ENCODE measurements around the gene MC1R.
A peak's percentile ranks its signal among the peaks of the same experiment; 100 is the strongest.
"Not testable (repeated sequence)": the region's sequence is repeated elsewhere in the genome, so short reads cannot be mapped to it uniquely, and the experiment has no call there.

The MC1R gene

DNA sequence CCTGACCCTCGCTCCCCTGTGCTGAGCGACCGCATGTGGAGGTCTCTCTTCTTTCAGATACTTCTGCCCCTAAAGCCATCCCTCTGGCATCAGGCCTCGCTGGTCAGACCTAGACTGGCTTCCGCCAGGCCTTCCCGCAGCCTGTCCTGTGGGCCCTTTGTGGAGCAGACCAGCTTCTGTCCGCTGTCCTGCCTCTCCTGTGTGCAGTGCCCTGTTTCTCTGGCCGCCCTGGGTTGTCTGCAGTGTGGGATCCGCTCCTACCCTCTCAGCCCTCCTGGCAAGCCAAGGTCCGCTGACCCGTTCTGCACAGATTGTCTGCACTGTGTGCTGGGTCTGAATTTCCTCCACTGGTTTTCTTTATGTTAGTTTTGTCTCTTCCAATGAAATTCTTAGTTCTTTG lies 21.5 kb upstream of the MC1R start:
- no peak for DNase-seq

DNA sequence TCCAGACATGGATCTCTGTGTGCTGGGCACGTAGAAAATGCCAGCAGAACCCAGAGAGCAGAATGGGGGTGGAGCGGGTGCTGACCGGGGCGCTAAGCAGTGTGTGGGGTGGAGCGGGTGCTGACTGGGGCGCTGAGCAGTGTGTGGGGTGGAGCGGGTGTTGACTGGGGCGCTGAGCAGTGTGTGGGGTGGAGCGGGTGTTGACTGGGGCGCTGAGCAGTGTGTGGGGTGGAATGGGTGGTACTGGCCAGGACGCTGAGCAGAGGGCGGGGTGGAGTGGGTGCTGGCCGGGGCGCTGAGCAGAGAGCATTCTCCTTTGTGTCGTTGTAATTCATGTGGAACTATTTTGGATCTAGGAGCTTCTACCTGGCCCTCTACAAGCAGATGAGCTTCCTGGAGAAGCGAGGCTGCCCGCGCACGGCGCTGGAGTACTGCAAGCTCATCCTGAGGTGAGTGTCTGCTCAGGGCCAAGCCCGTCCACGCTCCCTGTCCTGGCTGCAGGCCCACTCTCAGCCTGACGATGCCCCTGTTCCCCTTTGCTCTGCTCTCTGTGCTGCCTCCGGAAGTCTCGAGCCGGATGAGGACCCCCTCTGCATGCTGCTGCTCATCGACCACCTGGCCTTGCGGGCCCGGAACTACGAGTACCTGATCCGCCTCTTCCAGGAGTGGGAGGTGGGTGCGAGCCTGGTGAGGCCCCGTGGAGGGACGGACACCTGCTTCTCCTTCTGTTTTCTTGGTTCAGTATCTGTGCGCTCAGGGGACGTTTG lies 20.3 kb upstream of the MC1R start:
- DNase-seq: no peak

DNA sequence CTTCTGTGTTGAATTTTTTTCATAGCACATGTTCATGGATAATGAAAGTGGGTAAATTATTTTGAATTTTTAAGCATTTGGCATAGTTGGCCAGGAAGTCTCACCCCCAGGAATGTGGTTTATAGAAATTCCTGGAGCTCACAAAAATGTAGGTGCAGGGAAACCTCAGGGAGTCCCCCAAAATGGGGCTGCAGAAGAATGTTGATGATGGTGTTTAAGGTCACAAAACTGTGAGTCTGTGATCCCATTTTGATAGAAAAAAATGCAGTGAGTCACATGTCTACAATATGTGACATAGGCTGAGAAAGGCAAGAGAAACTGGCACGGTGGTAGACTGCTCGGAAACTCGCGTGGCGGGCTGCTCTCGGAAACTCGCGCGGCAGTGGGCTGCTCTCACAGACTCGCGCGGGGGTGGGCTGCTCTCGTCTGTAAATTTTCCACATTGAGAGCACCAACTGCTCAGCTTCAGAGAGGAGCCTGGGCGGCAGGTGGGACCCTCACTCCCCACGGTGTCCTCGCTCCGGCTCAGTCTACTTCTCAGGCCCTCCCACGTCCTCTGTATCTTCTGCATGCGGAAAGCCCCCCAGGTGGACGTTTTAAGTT lies 18.7 kb upstream of the MC1R start:
- DNase-seq: no peak

DNA sequence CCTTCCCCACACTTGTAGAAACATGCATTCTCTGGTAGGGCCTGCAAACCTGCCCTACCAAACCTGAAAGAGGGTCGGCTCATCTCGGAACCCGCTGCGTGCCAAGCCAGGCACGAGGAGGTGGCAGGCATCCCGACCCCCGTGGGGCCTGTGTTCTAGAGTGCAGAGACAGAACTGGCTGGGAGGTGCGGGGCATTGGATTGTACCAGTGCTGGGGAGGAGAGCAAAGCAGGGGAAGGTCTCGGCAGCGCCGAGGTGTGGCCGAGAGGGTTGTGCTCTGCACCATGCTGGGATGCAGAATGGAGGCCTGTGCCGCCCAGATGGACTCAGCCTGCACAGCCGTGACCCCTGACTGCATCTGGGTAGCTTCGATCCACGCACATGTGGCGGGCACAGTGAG lies 17.8 kb upstream of the MC1R start:
- no peak for DNase-seq

DNA sequence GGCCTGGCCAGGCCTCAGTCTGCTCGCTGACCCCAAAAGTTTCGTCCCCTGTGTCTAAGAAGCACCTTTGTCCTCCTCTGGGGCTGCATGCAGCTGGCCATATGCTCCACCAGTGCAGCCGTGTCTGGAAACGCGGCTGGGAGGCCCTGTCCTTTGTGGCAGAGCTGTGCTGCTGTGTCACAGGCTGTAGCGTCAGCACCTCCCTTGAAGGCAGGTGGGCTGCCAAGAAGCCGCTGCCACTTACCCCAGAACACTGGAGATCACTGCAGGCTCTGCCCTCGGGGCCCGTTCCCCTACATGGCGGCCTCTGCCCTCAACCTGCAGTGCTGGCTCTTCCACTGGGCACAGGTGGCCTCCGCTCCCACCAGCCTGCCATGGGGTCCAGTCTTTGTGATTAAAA lies 15.7 kb upstream of the MC1R start:
- DNase-seq: no peak

DNA sequence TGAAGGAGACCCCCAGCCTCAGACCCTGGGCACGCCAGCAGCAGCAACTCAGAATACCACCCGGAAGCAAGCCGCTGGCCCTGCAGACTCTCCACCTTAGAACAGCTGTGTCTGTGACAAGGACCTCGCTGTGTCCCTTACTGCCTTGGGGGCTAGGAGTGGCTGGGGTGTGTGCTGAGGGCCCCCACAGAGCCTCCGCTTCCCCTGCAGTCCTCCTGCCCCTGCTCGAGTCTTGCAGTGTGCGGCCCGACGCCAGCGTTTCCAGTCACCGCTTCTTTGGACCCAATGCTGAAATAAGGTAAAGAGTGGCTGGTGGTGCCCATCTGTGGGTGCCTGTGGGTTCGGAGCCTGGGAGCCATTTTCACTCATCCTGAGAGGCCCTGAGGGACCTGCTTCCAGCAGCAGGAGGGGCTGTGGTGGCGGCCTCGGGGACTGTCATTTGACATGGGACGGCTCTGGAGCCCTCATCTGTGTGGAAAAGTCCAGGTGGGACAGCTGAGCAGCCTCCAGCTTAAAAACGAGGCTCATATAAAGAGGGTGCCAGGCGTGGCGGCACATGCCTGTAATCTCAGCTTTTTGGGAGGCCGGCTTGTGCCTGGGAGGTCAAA lies 14.7 kb upstream of the MC1R start:
- no peak for DNase-seq

- no peak for DNase-seq
Observed at GRCh38 chr16:89904606-89905510, 13.8 kb upstream of the MC1R start.

- no peak for DNase-seq
Observed at GRCh38 chr16:89905511-89906139, 13.0 kb upstream of the MC1R start.

DNA sequence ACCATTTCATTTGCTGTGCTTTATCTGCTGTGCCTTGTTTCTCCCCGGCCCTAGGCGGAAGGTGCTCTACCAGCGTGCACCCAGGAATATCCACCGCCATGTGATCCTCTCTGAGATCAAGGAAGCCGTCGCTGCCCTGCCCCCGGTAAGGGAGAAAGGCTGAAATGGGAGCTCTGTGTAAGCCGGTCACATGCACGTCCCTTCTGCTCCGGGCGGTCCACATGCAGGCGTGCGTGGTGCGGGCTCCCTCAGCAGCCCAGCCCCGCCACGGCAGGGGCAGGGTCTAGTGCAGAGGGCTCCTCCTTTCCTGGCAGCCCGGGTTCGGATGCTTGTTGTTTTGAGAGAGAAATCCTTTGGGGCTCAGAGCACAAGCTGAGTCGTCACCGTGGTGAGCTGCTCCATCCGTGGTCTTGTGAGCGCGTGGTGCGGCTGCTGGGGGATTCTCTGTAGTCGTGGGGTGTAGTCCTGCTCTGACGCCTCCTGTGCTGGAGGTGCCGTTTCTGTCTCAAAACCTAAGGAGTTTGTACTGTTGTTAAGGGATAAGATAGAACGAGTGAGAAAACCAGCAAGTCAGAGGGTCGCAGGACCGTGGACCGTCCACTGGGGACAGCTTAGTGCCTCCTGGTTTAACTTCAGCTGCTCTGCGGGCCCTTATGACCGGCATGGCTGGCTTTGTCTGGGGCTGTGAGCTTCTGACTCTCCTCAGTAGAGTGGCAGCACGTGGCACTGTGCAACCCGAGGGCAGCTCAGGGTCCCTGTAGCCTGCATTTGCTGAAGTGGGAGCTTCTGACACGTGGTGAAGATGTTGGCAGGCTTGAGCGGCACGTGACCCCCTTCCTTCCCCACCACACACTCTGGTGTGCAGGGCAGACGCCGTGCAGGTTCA lies 12.3 kb upstream of the MC1R start:
- no peak for DNase-seq

DNA sequence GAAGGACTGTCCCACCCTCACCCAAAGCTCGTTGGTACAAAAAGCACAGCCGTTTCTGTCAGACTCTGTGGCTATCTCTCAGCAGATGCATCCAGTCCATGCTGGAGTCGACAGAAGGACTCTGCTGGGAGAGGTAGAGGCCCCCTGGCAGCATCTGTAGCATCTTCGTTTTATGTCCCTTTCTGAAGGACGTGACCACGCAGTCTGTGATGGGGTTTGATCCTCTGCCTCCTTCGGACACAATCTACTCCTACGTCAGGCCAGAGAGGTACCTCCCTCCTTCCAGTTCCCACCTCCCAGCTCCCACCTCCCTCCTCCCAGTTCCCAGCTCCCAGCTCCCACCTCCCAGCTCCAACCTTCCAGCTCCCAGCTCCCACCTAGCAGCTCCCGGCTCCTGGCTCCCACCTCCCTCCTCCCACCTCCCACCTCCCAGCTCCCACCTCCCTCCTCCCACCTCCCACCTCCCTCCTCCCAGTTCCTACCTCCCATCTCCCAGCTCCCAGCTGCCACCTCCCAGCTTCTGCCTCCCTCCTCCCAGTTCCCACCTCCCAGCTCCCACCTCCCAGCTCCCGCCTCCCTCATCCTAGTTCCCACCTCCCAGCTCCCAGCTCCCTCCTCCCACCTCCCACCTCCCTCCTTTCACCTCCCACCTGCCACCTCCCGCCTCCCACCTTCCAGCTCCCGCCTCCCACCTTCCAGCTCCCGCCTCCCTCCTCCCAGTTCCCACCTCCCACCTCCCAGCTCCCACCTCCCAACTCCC lies 11.4 kb upstream of the MC1R start:
- no peak for DNase-seq

DNA sequence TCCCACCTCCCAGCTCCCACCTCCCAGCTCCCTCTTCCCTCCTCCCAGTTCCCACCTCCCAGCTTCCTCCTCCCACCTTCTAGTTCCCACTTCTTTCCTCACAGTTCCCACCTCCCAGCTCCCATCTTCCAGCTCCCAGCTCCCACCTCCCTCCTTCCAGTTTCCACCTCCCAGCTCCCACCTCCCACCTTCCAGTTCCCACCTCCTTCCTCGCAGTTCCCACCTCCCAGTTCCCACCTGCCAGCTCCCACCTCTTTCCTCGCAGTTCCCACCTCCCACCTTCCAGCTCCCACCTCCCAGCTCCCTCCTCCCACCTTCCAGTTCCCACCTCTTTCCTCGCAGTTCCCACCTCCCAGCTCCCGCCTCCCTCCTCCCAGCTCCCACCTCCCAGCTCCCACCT lies 10.4 kb upstream of the MC1R start:
- no peak for DNase-seq

- DNase-seq: peak; percentile 40
Observed at GRCh38 chr16:89909777-89910716, 8.6 kb upstream of the MC1R start.

DNA sequence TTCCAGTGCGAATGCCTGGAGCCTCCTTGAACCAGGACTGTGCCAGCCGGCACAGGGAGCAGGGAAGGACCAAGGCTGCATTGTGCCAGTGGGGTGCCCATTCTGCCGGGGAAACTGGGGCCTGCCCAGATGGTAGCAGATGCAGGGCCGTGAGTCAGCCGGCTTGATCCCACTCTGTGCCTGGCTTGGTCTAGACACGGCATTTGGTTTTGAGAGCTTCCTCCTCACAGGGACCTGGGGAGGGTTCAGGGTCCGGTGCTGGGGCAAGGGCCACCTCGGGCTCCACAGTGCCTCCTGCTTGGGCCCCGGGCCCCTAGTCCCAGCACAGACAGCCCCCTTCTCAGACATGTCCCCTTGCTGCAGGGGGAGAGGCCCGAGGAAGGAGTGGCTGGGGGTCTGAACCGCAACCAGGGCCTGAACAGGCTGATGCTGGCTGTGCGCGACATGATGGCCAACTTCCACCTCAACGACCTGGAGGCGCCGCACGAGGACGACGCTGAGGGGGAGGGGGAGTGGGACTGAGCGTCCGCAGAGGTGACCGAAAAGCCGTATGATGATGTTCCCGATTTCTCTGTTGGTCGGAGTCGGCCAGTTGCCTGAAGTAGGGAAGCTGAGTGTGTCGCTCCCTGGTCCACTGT lies 7.8 kb upstream of the MC1R start:
- DNase-seq: no peak

- DNase-seq: no peak
Observed at GRCh38 chr16:89911375-89911774, 7.3 kb upstream of the MC1R start.

- no peak for DNase-seq
Observed at GRCh38 chr16:89912143-89912542, 6.5 kb upstream of the MC1R start.

DNA sequence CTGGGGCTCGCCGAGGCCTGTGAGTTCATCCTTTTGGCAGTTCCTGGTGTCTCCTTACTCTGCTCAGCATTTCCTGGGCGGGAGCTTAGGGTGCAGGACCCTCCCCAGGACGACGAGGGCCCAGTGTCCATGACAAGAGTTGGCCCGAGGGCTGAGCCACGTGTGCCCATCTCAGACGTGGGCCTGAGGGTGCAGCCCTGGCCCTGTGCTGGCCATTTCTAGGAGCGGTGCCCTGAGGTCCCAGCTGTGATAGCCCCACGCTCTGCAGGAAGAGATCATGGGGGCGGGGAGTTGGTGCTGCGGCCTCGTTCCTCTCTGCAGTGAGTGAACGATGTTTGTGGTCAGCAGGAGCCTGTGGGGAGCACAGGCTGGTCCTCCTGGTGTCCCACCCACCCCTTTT lies 6.0 kb upstream of the MC1R start:
- no peak for DNase-seq

DNA sequence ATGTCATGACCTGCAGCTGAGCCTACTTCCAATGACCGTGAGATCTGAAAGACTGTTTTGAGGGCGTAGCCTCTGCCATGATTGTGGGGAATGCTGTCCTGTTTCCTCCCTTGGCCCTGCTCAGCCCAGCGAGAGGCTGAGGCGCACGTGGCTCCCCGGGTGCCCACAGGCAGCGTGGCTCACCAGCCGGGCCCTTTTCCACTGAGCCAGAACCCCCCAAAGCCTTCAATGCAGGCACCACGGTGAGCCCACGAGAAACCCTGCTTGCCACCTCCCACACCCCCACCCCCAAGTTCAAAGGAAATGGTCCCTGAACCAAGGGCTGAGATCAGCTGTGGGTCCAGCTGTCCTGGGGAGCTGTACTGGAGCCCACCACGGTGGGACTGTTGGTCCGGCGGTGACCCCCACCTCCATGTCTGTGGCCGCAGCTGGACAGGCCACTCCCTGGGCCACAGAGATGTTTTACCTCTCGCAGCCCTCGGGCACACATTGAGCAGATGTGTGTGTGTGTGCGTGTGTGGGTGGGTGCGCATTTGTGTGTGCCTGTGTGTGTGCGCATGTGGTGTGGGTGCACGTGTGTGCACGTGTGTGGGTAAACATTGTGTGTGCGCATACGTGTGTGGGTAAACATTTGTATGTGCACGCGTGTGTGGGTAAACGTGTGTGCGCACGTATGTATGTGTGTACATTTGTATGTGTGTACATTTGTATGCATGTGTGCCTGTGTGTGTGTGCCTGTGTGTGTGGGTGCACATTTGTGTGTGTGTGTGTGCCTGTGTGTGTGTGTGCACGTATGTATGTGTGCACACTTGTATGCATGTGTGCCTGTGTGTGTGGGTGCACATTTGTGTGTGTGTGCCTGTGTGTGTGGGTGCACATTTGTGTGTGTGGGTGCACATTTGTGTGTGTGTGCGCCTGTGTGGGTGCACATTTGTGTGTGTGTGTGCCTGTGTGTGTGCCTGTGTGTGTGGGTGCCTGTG lies 5.0 kb upstream of the MC1R start:
- no peak for DNase-seq

DNA sequence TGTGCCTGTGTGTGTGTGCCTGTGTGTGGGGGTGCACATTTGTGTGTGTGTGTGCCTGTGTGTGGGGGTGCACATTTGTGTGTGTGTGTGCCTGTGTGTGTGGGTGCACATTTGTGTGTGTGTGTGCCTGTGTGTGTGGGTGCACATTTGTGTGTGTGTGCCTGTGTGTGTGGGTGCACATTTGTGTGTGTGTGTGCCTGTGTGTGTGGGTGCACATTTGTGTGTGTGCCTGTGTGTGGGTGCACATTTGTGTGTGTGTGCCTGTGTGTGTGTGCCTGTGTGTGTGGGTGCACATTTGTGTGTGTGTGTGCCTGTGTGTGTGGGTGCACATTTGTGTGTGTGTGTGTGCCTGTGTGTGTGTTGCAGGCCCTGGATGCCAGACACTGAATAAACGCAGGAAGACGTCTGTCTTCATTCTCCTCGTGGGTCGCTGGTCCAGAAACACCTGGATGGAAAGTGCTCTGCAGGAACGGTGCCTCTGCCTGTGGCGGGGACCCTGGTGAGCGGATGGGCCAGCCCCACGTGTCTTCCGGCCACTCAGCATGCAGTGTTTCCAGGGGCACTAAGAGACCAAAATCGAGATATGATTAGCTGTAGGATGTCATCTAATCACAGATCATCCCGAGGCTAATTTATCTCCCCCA lies 3.9 kb upstream of the MC1R start:
- DNase-seq: not testable (repeated sequence)
